Renal cortical epithelial cell (primary cell): ENCODE results near the gene ITGA3. TPM values are rescaled to one million over a fixed set of nuclear protein-coding genes. Genes with fewer than 3 reads are reported as not detected.
A peak's percentile ranks its signal among the peaks of the same experiment; 100 is the strongest.

Experiments
- DNase-seq: peaks from one replicate; pipeline ENCODE4 v3.0.0-alpha.2; 2011; ENCODE audit warnings: low read depth
- total RNA-seq: library from RNA; depleted of rRNA; stranded (reverse); fragments of >200 nt; gene quantifications from 2 replicates; pipeline ENCODE4 v1.2.3, GENCODE V29; 2014

Gene ITGA3
- 882 and 1,202 TPM in 2 replicates for total RNA-seq

DNA sequence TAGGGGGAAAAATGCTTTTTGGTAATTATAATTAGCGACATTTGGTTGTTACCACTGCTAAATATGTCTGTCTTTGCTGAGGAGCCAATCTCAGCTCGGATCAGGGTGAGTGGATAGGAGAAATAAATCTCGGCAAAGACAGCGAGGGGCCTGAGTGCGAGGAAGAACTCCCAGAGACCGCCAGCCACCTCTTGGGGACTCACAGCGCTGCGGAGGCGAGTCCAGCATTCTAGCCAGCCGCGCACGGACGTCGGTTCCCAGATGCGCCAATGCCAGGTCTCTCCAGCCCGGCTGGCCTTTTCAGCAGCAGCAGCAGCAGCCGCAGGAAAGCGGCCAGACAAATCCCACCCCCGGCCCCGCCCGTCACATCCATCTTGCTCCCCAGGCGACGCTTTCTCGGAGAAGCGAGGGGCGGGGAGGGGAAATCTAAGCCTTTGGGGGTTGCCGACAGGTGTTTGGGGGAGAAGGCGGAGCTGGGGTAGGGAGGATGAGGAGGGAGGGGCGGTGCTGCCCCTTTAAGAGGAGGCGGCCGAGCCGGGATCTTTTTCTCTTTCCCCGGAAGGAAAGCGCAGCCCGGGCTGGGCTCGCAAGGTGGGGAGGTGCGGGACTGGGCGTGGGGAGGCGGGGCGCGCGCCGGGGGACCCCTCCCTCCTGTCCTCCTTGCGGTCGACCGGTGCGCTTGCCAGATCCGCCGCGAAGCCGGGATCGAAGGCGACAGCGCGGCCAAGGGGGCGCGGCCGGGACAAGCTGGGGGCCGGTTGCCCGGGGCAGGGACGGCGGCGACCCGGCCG is at the start of gene ITGA3:
Gene ITGA3, plus strand, starts transcription at position 685 of the 791 bp plus-strand sequence. CDS start 330 bp downstream, outside the sequence.
- peak; percentile 90 for DNase-seq

DNA sequence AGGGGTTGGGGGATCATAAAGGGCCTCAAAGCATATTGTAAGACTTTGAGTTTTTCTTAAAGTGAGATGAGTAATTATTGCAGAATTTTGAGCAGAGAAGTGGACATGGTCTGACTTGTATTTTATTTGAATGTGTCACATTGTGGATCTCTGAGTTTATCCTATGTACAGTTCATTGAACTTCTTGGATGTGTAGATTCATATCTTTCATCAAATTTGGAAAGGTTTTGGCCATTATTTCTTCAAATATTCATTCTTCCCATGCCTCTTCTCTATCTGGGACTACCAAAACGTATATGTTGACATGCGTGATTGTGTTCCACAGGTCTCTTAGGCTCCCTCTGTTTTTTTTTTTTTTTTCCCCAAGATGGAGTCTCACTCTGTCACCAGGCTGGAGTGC is 46.6 kb upstream of the ITGA3 start:
- no peak for DNase-seq

DNA sequence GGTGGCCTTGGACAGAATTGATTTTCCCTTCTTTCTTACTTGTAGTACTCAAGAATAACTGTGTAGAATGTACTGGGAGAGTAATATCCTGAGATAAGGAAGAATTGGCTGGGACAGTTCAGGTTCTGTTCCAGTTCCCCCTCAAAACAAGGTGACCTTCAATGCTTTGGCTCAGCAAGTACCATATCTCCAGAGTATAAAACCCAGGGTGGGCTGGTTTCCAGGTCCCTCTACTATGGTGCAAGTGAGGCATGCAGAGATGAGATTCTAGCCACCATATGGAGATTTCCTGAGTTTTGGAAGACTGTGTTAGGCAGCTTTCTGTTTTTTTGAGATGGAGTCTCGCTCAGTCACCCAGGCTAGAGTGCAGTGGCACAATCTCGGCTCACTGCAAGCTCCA is 42.8 kb upstream of the ITGA3 start:
- no peak for DNase-seq

DNA sequence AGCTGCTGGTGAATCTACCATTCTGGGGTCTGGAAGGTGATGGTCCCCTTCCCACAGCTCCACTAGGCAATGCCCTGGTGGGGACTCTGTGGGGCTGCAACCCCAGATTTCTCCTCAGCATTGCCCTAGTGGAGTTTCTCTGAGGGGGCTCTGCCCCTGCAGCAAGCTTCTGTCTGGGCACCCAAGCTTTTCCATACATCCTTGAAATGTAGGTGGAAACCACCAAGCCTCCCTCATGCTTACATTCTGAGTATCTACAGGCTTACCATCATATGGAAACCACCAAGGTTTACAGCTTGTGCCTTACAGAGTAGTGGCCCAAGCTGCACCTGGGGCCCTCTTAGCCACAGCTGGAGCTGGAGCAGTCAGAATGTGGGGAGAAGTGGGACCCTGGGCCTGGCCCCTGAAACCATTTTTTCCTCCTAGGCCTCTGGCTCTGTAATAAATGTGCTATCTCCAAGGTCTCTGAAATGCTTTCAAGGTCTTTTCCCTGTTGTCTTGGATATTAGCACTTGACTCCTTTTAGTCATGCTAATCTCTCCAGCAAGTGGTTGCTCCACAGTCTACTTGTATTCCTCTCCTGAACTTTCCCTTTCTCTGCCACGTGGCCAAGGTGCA is 41.3 kb upstream of the ITGA3 start:
- DNase-seq, result no peak

DNA sequence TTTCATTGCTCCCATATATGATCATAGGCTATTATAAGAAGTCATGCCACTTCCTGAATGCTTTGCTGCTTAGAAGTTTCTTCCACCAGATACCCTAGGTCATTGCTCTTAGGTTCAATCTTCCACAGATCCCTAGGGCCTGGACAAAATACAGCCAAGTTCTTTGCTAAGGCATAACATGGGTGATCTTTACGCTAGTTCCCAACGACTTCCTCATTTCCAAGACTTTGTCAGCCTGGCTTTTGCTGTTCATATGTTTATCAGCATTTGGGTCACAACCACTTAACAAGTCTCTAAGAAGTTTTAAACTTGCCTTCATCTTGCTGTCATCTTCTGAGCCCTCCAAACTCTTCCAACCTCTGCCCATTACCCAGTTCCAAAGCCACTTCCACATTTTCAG is 40.8 kb upstream of the ITGA3 start:
- DNase-seq, result no peak

DNA sequence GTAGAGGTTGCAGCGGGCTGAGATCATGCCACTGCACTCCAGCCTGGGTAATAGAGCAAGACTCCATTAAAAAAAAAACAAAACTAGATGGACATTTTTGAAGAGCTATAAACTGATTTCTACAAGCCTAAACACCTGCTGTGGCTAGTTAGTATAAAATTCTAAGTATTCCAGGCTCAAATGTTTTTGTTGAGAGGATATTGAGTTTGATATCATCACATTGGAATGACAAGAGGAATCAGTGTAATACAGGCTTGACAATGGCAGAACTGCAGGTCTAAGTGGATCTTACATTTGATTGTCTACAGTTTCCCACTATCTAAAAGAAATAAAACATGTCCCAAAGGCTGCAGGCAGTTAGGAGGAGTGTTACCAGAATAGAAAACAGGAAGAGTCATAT is 37.0 kb upstream of the ITGA3 start:
- DNase-seq, result no peak

DNA sequence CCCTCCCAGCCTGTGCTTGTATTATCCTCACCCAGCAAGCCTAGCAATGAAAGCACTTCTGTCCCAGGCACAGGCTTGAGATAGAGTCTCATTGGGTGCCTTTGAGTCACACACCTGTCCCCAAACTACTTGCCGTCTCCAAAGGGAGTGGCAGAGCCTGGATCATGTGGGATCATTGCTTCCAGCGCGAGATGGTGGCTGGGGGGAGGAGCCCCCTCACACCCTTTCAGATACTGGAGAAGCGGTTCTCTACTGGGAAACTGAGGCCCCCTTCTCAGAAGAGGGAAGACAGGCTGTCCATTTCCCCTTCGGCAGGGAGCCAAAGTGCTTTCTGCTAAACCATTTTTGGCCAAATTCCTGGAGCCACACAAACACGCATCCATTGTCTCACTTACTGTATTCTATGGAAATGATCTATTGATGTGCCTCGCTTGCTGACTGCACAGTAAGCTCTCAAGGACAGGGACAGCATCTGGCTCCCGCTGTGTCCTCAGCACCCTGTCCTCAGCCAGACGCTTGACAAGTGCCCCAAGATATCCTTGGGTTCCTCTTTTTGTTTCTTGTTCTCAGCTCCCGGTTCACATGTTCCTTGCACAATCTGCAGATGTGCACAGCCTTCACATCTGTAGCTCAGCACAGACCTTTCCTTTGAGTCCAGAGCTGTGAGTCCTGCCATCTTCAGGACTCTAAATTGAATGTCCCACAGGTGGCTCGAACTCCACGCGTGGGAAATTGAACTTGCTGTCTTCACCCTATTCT is 34.9 kb upstream of the ITGA3 start:
- no peak for DNase-seq

DNA sequence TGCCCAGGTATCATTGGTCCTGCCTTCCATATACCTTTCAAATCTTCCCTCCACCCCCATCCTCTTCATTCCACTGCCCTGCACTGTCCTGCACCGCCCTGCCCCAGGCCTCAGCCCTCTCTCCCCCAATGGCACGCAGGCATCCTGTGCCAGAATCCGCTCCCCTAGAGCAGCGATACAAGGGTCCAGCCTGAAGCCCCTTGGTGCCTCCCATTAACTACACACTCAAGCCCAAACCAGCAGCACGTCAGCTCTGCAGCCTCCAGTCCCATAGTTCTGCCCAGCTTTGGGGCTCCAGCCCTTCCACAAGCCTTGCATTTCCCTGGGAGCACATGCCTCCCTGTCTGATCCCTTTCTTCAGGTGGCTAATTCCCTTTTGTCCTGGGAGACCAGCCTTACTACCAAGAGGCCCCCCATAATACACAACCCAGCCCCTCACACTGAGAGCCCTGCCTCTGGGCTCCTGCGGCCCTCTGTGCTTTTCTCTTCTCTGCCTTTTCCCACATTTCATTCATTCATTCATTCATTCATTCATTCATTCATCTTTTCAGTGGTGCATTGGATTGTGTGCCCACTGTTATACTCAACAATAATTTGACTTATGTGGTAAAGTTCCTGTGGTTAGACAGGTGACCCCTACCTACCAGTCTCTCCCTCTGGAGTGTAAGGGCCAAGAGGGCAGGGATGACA is 34.1 kb upstream of the ITGA3 start:
- no peak for DNase-seq

DNA sequence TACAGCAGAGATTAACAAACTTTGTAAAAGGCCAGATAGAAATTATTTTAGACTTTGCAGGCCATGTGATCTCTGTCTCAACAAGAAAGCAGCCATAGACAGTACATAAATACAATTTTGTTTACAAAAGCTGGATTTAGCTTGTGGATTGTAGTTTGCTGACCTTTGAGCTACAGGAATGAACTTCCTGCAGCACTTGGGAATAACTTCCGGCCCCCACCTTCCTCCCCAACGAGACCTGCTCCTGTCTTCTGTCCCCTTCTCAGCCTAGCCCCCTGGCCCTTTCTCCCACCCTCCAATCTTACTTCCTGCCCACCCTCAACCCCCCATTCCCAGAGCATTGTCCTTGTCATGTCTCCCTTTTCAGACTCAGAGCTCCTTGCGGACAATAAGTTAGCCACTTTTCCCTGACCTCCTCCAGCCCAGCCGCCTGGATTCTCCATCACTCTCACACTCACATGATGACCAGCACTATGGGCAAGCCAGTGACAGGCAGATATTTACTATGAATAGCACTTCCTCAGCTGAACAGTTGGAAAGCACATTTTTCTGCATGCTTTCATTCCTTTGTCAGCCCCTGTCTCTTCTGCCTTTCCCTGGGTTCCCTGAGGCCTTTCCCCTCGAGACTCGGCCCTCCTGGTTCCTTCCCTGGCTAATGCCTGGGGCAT is 33.3 kb upstream of the ITGA3 start:
- DNase-seq, result no peak

DNA sequence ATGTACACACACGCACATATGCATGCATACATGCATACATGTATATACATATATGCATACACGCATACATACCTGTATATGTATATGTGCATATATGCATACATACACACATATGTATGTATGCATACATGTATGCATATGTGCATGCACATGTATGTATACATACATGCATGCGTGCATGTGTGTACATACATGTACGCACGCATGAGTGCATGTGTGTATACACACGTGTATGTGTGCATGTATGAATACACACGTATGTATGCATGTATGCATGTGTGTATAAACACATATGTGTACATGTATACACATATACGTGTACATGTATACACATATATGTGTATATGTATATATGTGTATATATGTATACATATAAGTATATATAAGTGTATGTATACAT is 32.4 kb upstream of the ITGA3 start:
- DNase-seq, result no peak

DNA sequence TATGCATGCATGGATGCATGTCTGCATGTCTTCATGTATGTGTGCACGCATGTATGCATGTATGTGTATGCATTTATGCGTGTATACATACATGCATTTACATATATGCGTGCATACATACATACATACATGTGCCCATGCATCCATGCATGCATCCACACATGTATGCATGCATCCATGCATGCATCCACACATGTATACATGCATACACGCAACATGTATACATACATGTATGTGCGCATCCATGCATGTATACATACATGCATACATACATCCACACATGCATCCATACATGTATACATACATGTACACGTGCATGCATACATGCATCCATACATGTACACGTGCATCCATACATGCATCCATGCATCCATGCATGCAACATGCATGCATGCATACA is 31.1 kb upstream of the ITGA3 start:
- DNase-seq, result no peak

DNA sequence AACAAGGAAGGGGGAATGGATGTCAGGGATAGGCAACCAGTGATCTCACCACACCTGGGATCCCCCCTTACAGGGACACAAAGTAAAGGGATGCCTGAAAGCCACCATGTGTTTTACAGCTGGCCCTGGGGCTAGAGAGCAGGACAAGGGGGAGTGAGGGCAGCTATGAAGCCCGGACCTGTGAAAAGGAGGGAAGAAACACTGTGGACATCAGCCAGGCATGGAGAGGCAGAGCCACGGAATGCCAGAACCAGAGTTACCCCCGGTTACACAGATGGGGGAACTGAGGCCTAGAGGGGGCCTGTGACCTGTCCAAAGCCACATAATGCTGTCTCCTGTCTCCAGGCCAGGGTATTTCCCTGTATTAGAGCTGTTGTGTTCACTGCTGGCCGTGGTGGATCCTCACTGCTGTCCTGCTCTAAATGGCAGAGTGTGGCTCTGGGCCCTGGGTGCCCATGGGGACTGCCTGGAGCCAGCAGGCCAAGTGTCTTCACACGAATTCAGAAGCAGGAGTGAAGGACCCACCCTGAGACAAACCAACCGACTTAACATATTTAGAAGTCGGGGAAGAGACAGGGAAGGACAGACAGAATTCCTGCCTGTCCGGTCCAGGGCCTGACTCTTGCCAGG is 29.7 kb upstream of the ITGA3 start:
- no peak for DNase-seq

DNA sequence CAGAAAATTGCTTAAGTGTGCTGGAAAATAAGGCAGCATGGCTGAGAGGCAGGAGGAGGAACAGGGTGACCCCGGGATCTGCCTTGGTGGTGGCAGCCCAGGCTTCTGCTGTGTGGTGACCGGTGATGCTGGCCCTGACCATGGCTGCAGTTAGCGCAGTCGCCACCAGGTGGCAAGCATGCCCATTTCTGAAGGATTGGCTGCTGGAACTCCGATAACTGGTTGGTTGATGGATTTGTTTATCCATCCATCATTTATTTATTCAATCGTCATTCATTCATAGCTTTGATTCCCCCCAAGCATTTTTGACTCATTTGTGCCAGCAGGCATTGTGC is 29.1 kb upstream of the ITGA3 start:
- DNase-seq, result peak; percentile 92

DNA sequence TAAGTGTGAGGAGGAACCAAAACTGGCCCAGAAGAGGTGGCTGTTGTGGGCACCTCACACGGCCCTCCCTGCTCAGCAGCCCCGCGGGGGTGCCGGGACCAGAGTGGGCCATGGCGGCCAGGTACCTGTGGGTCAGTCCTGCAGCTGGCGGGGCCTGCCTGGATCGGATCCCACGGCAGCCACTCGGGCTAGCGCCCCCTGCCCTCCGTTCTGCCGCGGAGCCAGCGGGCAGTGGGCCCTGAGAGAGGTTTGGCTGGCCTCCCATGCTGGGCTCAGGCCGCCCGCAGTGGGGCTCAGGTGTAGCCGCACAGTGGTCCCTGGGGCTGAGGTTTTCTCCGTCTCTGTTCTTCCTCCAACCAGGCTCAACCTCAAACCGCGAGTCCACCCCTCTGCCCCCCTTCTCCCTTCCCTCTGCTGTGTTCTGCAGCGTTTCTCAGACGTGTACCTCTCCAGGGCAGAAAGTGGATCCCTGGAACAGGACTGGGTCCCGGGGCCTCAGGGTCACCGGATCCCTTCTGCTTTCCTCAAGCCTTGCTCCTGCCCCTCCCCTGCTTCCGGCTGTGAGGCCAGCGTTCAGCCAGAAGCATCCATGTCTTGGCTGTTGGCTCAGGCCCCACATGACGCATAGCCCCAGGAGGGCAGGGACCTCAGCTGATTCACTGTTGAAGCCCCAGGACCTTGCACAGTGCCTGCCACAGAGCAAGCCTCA is 28.6 kb upstream of the ITGA3 start:
- peak; percentile 96 for DNase-seq

DNA sequence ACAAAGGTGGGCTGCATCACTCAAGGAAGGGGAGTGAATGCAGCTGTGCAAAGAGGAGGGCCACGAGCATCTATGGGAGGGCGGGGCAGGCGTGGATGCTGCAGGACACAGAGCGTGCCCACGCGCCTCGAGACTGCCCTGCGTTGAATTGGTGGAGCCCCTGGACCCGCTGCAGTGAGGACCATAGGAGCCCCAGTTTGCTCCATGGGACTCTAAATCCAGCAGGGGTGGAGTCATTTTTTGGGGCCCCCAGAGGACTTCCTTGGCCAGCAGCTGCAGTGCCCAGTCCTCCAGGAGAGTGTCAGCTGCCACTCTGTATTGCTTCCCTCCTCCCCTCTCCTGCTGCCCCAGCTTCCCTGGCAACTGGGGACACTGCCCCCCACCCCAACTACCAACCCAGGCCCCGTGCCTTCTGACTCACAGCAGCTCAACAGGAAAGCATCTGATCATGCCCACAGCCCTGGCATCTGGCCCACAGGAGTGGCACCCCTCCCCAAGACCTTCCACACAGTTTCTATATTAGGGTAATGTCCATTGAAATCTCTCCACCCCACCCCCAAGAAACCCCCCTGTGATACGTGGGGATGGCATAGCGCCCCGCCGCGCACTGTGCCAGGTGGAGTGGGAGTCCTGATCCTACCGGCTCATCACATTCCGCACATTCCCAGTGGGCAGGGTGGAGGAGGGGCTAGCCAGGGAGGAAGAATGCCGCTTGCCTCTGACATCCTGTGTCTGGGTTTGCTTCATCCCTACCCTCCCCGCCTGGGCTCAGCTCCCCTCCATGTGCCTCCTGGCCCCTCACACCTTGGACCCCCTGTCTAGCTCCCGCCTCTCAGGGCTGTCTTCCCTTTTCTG is 27.8 kb upstream of the ITGA3 start:
- DNase-seq, result peak; percentile 97

DNA sequence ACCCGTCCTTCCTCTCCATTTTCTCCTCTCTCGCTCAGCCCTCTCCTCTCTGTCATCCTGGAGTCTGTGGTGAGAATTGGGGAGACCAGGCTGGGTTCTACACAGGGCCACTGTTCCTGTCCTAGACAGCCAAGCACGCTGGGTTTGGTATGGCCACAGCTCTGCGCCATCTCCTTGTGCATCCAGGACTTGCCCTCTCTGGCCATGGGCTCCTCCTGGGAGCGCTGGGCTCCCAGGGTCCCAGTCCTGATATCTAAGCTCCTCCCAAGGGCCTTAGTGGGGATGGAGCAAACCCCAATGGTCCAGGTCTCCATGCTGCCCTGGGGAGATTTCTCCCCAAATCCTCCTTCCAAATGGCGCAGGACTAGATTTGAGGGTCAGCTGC is 27.2 kb upstream of the ITGA3 start:
- no peak for DNase-seq

DNA sequence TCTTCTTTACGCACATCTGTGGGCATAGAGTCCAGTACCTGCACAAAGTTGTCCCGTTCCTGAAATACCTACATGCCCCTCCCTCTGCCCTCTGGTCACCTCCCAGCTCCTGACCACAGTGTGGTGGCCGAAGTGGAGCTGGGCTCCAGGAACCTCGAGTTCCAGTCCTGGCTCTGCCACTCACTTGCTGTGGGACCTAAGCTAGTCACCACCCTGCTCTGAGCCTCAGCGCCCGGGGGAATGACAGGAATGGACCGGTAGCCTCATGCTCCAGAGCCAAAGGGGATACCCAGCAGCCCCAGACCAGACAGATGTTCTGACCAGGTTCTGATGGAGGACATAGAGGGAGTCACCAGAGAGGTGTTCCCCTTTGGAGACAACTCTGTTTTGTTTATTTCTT is 26.7 kb upstream of the ITGA3 start:
- no peak for DNase-seq

DNA sequence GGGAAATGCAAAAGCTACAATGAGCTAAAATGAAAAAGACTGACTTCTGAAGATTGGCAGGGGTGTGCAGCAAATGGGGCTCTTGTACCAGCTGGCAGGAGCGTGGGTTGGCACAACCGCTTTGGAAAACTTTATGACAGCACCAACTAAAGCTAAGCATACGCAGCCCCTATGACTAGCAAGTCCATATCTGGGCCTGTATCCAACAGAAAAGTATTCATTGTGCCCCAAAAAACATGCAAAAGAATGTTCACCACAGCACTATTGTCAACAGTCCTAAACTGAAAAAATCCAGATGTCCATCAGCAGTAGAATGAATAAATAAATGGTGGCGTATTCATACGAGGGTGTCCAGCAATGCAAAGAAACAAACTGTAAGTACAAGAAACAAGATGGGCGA is 22.6 kb upstream of the ITGA3 start:
- DNase-seq, result no peak

DNA sequence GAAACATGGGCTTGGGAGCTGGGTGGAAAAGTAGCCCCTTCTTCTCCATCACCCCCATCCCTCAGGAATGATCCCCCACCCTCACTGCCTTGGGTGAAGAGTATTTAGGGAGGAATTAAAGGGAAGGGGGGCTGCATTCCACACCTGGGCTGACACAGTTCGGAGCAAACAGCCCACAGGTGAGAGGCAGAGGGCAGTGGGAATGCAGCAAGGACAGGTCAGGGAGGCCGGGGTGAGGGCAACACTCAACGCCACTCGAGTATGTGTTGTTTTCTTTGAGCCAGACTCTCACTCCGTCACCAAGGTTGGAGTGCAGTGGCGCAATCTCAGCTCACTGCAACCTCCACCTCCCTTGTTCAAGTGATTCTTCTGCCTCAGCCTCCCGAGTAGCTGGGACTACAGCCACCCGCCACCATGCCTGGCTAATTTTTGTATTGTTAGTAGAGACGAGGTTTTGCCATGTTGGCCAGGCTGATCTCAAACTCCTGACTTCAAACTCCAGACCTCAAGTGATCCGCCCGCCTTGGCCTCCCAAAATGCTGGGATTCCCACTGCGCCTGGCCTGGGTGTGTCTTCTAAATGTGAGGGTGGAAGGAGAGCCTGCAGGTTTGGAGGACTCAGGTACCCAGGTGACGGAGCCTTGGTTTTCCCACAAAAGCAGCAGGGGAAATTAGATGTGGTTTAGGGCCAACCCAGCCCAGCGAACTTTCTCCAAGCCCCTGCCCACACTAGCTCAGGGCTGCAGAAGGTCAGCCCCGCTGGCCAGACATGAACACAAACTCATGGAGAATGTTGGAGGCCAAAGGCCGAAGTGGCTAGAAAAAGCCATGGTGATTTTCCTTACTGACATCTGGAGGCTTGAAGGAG is 21.2 kb upstream of the ITGA3 start:
- DNase-seq, result no peak
